Activated CD8-positive, alpha-beta T cell treated with anti-CD3 and anti-CD28 coated beads for 36 hours (primary cell): ENCODE data around the gene TRABD2B. TPM values are rescaled to one million over a fixed set of nuclear protein-coding genes. Genes with fewer than 3 reads are reported as not detected.

Experiments
- ATAC-seq: fragments of 200-7000 bp; cut with Tn5 transposase; one replicate; pipeline ENCODE4 v1.10.0; 2021; ENCODE audit warnings: mild to moderate bottlenecking, moderate library complexity
- CTCF ChIA-PET: fragments of 350-600 bp; sonication (Branson Sonifier 250); formaldehyde crosslinking; loops from one replicate; lab custom pipeline; 2021; ENCODE audit warnings: antibody characterized with exemption; lab: Charles Lee
- POLR2A ChIA-PET: fragments of 350-600 bp; sonication (Branson Sonifier 250); formaldehyde crosslinking; loops from one replicate; lab custom pipeline; 2021; ENCODE audit warnings: antibody characterized with exemption; lab: Charles Lee
- DNase-seq: peaks from one replicate; pipeline ENCODE4 v3.0.0-alpha.2; 2020
- H3K27ac Mint-ChIP-seq: one replicate; pipeline ENCODE4 v1.8.0; 2021; ENCODE audit warnings: mild to moderate bottlenecking, mixed read lengths
- H3K27me3 Mint-ChIP-seq: one replicate; pipeline ENCODE4 v1.8.0; 2021; ENCODE audit warnings: mixed read lengths
- H3K36me3 Mint-ChIP-seq: one replicate; pipeline ENCODE4 v1.8.0; 2021; ENCODE audit warnings: low read depth, mixed read lengths
- H3K4me1 Mint-ChIP-seq: one replicate; pipeline ENCODE4 v1.8.0; 2021; ENCODE audit warnings: low read depth, mixed read lengths
- H3K4me3 Mint-ChIP-seq: one replicate; pipeline ENCODE4 v1.8.0; 2021; ENCODE audit warnings: mild to moderate bottlenecking, moderate library complexity, mixed read lengths
- H3K9me3 Mint-ChIP-seq: one replicate; pipeline ENCODE4 v1.8.0; 2021; ENCODE audit warnings: mixed read lengths
- CTCF ChIP-seq: fragments of 200-600 bp; IDR thresholded peaks from one replicate; pipeline ENCODE4 v1.8.0; 2022; ENCODE audit warnings: antibody characterized with exemption, mild to moderate bottlenecking
- intact Hi-C: fragments of 100-400 bp; cut with micrococcal nuclease; formaldehyde crosslinking; loops from one replicate; pipeline ENCODE4 v1.10.0; 2022
- total RNA-seq, 2 experiments: library from RNA; stranded (reverse); gene quantifications; one replicate each; pipeline ENCODE4 v1.2.3, GENCODE V29; 2021

Gene TRABD2B
- total RNA-seq, 2 experiments from 2014 or later: not detected

- Mint-ChIP-seq H3K27ac (no peak overlapping the region), H3K4me1 (no peaks in the 10 kb centered on the region), H3K36me3 (no peaks in the 10 kb centered on the region), H3K4me3 (no peak overlapping the region), H3K27me3 (peaks cover 9% of the 10 kb centered on the region), H3K9me3 (peaks cover 8% of the 10 kb centered on the region)
- POLR2A ChIA-PET: no interaction called here
- no peak for TF ChIP-seq CTCF
- DNase-seq (no peak), ATAC-seq (no peak)
- CTCF ChIA-PET: no interaction called here
- intact Hi-C loops: no loop called here
These were observed 158.4 kb downstream of the TRABD2B start for GRCh38 chr1:47838562-47839432.

GRCh38 chr1:47837866-47838561, 159.2 kb downstream of the TRABD2B start:
- ATAC-seq: no peak
- Mint-ChIP-seq H3K27me3 (peaks cover 3% of the 10 kb centered on the region), H3K9me3 (peaks cover 8% of the 10 kb centered on the region), H3K27ac (no peak overlapping the region), H3K36me3 (no peaks in the 10 kb centered on the region), H3K4me1 (no peaks in the 10 kb centered on the region), H3K4me3 (no peak overlapping the region)
- no peak for TF ChIP-seq CTCF
- intact Hi-C loops: no loop called here
- DNase-seq: no peak
- CTCF ChIA-PET: no interaction called here
- POLR2A ChIA-PET: no interaction called here

GRCh38 chr1:47837056-47837830, 159.9 kb downstream of the TRABD2B start:
- intact Hi-C loops: no loop called here
- H3K27ac Mint-ChIP-seq: no peak overlapping the region
- no peak for DNase-seq
- H3K36me3 Mint-ChIP-seq: no peaks in the 10 kb centered on the region
- H3K4me1 Mint-ChIP-seq: no peaks in the 10 kb centered on the region
- no peak overlapping the region for H3K4me3 Mint-ChIP-seq
- ChIA-PET POLR2A (no interaction called here), CTCF (no interaction called here)
- no peak for TF ChIP-seq CTCF
- peaks cover 8% of the 10 kb centered on the region for H3K9me3 Mint-ChIP-seq
- ATAC-seq: no peak
- H3K27me3 Mint-ChIP-seq: no peaks in the 10 kb centered on the region

DNA sequence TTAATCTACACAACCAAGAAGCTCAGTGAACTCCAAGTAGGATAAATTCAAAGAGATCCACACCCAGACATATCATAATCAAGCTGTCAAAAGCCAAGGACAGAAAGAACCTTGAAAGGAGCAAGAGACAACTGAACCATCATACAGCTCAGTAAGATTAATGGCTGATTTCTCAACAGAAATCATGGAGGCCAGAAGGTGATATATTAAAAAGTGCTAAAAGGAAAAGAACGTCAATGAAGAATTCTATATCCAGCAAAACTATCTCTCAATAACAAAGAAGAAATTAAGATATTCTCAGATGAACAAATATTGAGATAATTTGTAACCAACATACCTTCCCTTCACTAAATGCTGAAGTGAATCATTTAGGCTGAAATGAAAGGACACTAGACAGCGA, 161.8 kb downstream of the TRABD2B start:
- Mint-ChIP-seq H3K4me3 (no peak overlapping the region), H3K4me1 (no peaks in the 10 kb centered on the region), H3K27me3 (peaks cover 3% of the 10 kb centered on the region), H3K27ac (no peak overlapping the region), H3K9me3 (peaks cover 8% of the 10 kb centered on the region), H3K36me3 (no peaks in the 10 kb centered on the region)
- TF ChIP-seq CTCF: no peak
- ATAC-seq (no peak), DNase-seq (no peak)
- ChIA-PET CTCF (no interaction called here), POLR2A (interaction anchor here (1.2 kb wide), 1 partner anchor 9 kb away, joined by 5 read pairs; no protein-coding TSS in a partner anchor)
- intact Hi-C loops: no loop called here
